ENCODE data around the gene KPNA5.
"Not testable (repeated sequence)": the region's sequence is repeated elsewhere in the genome, so short reads cannot be mapped to it uniquely, and the experiment has no call there.

KPNA5 gene

DNA sequence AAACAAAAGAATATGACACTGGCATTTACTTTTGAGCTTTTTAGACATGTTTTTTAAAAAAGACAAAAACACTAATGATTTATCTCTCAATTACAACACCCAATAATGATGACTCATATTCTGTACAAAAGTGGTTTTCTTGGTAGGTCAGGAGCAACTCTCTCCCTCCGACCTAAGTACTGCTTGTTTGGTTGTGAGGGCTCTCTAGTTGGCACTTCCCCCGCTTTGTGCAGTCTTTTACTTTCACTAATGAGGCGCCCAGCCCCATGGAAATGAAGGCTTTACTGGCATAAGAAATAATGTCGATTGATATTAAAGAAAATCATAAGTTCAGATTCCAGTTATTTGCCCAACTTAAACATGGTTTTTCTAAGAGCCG is 1.3 kb downstream of the KPNA5 start:
- Histone ChIP-seq H3K4me3 (peak overlapping the region; percentile 90), H3K27ac (peak overlapping the region in 1 of 2 donors; percentile 16)
- DNase-seq (ENCODE audit: low spot score): no peak
- no peak for TF ChIP-seq CTCF (IDR thresholded peaks at IDR 0.05)

DNA sequence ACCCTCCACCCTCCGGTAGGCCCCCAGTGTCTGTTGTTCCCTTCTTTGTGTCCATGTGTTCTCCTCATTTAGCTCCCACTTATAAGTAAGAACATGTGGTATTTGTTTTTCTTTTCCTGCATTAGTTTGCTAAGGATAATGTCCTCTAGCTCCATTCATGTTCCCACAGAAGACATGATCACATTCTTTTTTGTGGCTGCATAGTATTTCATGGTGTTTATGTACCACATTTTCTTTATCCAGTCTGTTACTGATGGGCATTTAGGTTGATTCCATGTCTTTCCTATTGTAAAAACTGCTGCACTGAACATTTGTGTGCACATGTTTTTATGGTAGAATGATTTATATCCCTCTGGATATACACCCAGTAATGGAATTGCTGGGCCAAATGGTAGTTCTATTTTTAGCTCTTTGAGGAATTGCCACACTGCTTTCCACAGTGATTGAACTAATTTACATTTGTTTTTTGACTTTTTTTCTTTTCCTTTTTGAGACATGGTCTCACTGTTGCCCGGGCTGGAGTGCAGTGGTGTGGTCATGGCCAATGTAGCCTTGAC is 4.5 kb downstream of the KPNA5 start:
- no peak for TF ChIP-seq CTCF (IDR thresholded peaks at IDR 0.05)
- Histone ChIP-seq H3K27ac (no peak overlapping the region), H3K4me3 (no peak overlapping the region)
- DNase-seq (ENCODE audit: low spot score): no peak

DNA sequence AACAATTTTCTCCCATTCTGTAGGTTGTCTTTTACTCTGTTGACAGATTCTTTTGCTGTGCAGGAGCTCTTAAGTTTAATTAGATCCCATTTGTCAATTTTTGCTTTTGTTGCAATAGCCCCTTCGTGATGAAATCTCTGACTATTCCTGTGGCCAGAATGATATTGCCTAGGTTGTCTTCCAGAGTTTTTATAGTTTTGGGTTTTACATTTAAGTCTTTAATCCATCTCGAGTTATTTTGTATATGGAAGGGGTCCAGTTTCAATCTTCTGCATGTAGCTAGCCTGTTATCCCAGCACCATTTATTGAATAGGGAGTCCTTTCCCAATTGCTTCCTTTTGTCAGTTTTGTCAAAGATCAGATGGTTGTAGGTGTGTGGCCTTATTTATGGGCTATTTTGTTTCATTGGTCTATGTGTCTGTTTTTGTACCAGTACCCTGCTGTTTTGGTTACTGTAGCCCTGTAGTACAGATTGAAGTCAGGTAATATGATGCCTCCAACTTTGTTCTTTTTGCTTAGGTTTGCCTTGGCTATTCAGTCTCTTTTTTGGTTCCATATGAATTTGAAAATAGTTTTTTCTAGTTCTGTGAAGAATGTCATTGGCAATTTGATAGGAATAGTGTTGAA is 5.6 kb downstream of the KPNA5 start:
- H3K4me3 ChIP-seq; DNase-seq (ENCODE audit: low spot score); H3K27ac ChIP-seq: not testable (repeated sequence)

GRCh38 chr6:116691154-116691553 is 10.1 kb downstream of the KPNA5 start:
- Histone ChIP-seq H3K27ac (no peak overlapping the region), H3K4me3 (no peak overlapping the region)
- no peak for TF ChIP-seq CTCF (IDR thresholded peaks at IDR 0.05)
- no peak for DNase-seq (ENCODE audit: low spot score)

- H3K27ac ChIP-seq; DNase-seq (ENCODE audit: low spot score); H3K4me3 ChIP-seq: not testable (repeated sequence)
Measured at GRCh38 chr6:116692873-116693272, 11.9 kb downstream of the KPNA5 start.

DNA sequence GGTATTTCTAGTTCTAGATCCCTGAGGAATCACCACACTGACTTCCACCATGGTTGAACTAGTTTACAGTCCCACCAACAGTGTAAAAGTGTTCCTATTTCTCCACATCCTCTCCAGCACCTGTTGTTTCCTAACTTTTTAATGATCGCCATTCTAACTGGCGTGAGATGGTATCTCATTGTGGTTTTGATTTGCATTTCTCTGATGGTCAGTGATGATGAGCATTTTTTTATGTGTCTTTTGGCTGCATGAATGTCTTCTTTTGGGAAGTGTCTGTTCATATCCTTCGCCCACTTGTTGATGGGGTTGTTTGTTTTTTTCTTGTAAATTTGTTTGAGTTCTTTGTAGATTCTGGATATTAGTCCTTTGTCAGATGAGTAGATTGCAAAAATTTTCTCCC is 12.3 kb downstream of the KPNA5 start:
- not testable (repeated sequence) for H3K4me3 ChIP-seq; DNase-seq (ENCODE audit: low spot score); H3K27ac ChIP-seq

DNA sequence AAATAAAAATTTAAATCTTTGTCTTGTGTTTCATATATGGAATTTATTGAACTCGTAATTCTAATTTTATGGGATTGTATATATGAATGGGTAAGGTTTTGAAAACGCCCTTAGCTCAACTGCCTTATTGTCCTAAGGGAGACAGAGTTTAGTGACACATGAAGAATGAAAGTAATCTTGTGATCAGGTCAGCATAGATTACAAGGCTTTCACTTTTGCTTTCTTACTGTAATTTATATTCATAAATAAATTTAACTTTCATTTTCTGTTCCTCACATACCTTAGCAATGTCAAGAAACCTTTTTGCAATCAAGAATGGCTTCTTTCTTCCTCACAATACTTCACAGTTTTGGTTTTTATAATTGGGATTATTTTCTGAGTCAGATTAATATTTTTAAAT is 14.4 kb downstream of the KPNA5 start:
- no peak for DNase-seq (ENCODE audit: low spot score)
- no peak for TF ChIP-seq CTCF (IDR thresholded peaks at IDR 0.05)
- H3K27ac ChIP-seq: no peak overlapping the region
- no peak overlapping the region for H3K4me3 ChIP-seq

DNA sequence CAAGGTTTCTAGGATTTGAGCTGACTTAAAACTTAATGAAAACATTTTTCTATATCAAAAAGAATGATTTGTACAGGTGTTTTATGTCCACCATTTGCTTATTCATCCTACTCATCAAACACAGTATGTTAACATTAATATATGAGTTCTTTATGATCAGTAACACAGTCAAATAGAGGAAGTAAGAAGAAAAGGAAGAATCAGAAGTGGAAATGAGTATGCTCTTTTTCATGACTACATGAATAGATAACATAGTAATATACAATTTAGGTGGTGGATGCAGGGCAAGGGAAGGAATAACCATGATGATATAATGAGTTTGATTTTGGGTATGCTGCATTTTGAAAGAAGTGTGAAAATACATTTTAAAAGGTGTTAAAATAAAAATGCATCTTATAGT is 16.5 kb downstream of the KPNA5 start:
- no peak for TF ChIP-seq CTCF (IDR thresholded peaks at IDR 0.05)
- no peak overlapping the region for H3K27ac ChIP-seq
- no peak for DNase-seq (ENCODE audit: low spot score)
- no peak overlapping the region for H3K4me3 ChIP-seq

DNA sequence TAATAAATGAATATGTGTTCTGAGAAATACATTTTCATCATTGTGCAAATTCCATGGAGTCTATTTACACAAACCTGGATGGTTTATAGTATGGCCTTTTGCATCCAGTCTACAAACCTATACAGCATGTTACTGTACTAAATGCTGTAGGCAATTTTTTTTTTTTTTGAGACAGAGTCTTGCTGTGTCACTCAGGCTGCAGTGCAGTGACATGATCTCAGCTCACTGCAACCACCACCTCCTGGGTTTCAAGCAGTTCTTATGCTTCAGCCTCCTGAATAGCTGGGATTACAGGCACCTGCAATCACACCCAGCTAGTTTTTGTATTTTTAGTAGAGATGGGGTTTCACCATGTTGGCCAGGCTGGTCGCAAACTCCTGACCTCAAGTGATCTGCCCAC is 22.9 kb downstream of the KPNA5 start:
- not testable (repeated sequence) for H3K27ac ChIP-seq; H3K4me3 ChIP-seq; DNase-seq (ENCODE audit: low spot score)

All from coronary artery (tissue), 2 donors.